ENCODE measurements around the gene LTBP2. TPM values are rescaled to one million over a fixed set of nuclear protein-coding genes. Genes with fewer than 3 reads are reported as not detected.

LTBP2 gene
- polyA plus RNA-seq, 1 donor from 2014 or later = 0.33 TPM

- Histone ChIP-seq H2AFZ (ENCODE audit: low read depth, low read length) (no peak overlapping the region), H3K4me2 (ENCODE audit: low read length) (no peak overlapping the region), H3K79me2 (replicated peaks; ENCODE audit: insufficient read depth, low read length) (no peaks in the 10 kb centered on the region), H3K27ac (ENCODE audit: low read length) (no peak overlapping the region), H3F3A (ENCODE audit: insufficient read depth, low read length, poor library complexity, severe bottlenecking) (no peaks in the 10 kb centered on the region), H3K4me3 (ENCODE audit: low read length) (no peak overlapping the region), H4K20me1 (ENCODE audit: insufficient read depth) (no peaks in the 10 kb centered on the region), H3K9ac (ENCODE audit: low read length) (no peak overlapping the region), H3K36me3 (ENCODE audit: insufficient read depth, low read length) (no peaks in the 10 kb centered on the region), H3K9me3 (ENCODE audit: low read length) (no peaks in the 10 kb centered on the region), H3K9me2 (ENCODE audit: insufficient read depth, low read length) (no peaks in the 10 kb centered on the region), H3K27me3 (ENCODE audit: insufficient read depth, low read depth, low read length) (no peaks in the 10 kb centered on the region)
- TF ChIP-seq SMC3 (conservative IDR thresholded peaks at IDR 0.05; ENCODE audit: poor library complexity) = no peak
- TF ChIP-seq EP300 (conservative IDR thresholded peaks at IDR 0.05; ENCODE audit: poor library complexity, severe bottlenecking) = no peak
- no peak for TF ChIP-seq RAD21 (conservative IDR thresholded peaks at IDR 0.05)
- TF ChIP-seq EZH2 (IDR thresholded peaks at IDR 0.05; ENCODE audit: borderline replicate concordance, insufficient read depth, low read length, poor library complexity, severe bottlenecking) = no peak
- no peak for TF ChIP-seq TAF1 (IDR thresholded peaks at IDR 0.05; ENCODE audit: low read depth)
- TF ChIP-seq CTCF (IDR thresholded peaks at IDR 0.05; ENCODE audit: poor library complexity, severe bottlenecking) = no peak
- no peak for TF ChIP-seq MXI1 (conservative IDR thresholded peaks at IDR 0.05; ENCODE audit: poor library complexity, severe bottlenecking)
- TF ChIP-seq POLR2AphosphoS5 (IDR thresholded peaks at IDR 0.05) = no peak
- no peak for TF ChIP-seq REST (IDR thresholded peaks at IDR 0.05; ENCODE audit: borderline replicate concordance)
Measured at GRCh38 chr14:74594606-74595005, 17.4 kb downstream of the LTBP2 start.

GRCh38 chr14:74594029-74594428 is 18.0 kb downstream of the LTBP2 start:
- no peaks in the 10 kb centered on the region for H3K79me2 ChIP-seq (replicated peaks; ENCODE audit: insufficient read depth, low read length)
- H2AFZ ChIP-seq (ENCODE audit: low read depth, low read length) = no peak overlapping the region
- H3K27ac ChIP-seq (ENCODE audit: low read length) = no peak overlapping the region
- no peak overlapping the region for H3K4me3 ChIP-seq (ENCODE audit: low read length)
- H3K36me3 ChIP-seq (ENCODE audit: insufficient read depth, low read length) = no peaks in the 10 kb centered on the region
- H3F3A ChIP-seq (ENCODE audit: insufficient read depth, low read length, poor library complexity, severe bottlenecking) = no peaks in the 10 kb centered on the region
- H3K27me3 ChIP-seq (ENCODE audit: insufficient read depth, low read depth, low read length) = no peaks in the 10 kb centered on the region
- no peaks in the 10 kb centered on the region for H4K20me1 ChIP-seq (ENCODE audit: insufficient read depth)
- H3K9me3 ChIP-seq (ENCODE audit: low read length) = no peaks in the 10 kb centered on the region
- no peak overlapping the region for H3K4me2 ChIP-seq (ENCODE audit: low read length)
- no peak overlapping the region for H3K9ac ChIP-seq (ENCODE audit: low read length)
- no peak for TF ChIP-seq CTCF (IDR thresholded peaks at IDR 0.05; ENCODE audit: poor library complexity, severe bottlenecking)
- no peak for TF ChIP-seq EP300 (conservative IDR thresholded peaks at IDR 0.05; ENCODE audit: poor library complexity, severe bottlenecking)
- no peak for TF ChIP-seq POLR2AphosphoS5 (IDR thresholded peaks at IDR 0.05)
- TF ChIP-seq TAF1 (IDR thresholded peaks at IDR 0.05; ENCODE audit: low read depth) = no peak
- no peak for TF ChIP-seq SMC3 (conservative IDR thresholded peaks at IDR 0.05; ENCODE audit: poor library complexity)
- no peak for TF ChIP-seq RAD21 (conservative IDR thresholded peaks at IDR 0.05)
- no peak for TF ChIP-seq REST (IDR thresholded peaks at IDR 0.05; ENCODE audit: borderline replicate concordance)
- no peak for TF ChIP-seq MXI1 (conservative IDR thresholded peaks at IDR 0.05; ENCODE audit: poor library complexity, severe bottlenecking)
- no peak for TF ChIP-seq EZH2 (IDR thresholded peaks at IDR 0.05; ENCODE audit: borderline replicate concordance, insufficient read depth, low read length, poor library complexity, severe bottlenecking)
- no peaks in the 10 kb centered on the region for H3K9me2 ChIP-seq (ENCODE audit: insufficient read depth, low read length)

All from neural cell (in vitro differentiated cells).